ENCODE results near the gene KHDRBS2. TPM values are rescaled to one million over a fixed set of nuclear protein-coding genes. Genes with fewer than 3 reads are reported as not detected.

The KHDRBS2 gene
- total RNA-seq, 1 donor from 2014 or later = 10.9 TPM

DNA sequence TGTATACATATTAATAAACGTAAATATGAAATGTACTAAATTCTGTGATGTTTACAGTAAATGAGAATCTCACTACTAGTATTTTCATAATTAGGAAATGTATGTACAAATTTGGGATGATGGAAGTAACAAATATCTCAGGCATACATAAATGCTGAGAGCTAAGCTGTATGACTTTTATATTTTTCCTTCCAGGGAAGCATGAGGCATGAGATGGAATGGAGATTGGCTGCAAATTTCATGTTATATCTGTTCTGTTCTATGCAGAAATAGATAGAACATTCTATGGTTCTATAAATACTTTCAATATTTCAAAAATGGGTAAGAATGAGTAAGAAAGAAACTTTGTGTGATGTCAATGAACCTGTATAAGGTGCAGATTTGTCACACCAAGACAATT, 335.2 kb downstream of the KHDRBS2 start:
- Histone ChIP-seq H3K9me3 (no peaks in the 10 kb centered on the region), H3K27ac (no peak overlapping the region), H3K4me3 (no peak overlapping the region), H3K36me3 (no peaks in the 10 kb centered on the region), H3K27me3 (ENCODE audit: low read depth) (no peaks in the 10 kb centered on the region), H3K4me1 (no peaks in the 10 kb centered on the region)
- no peak for DNase-seq
- TF ChIP-seq, protein P1, sequence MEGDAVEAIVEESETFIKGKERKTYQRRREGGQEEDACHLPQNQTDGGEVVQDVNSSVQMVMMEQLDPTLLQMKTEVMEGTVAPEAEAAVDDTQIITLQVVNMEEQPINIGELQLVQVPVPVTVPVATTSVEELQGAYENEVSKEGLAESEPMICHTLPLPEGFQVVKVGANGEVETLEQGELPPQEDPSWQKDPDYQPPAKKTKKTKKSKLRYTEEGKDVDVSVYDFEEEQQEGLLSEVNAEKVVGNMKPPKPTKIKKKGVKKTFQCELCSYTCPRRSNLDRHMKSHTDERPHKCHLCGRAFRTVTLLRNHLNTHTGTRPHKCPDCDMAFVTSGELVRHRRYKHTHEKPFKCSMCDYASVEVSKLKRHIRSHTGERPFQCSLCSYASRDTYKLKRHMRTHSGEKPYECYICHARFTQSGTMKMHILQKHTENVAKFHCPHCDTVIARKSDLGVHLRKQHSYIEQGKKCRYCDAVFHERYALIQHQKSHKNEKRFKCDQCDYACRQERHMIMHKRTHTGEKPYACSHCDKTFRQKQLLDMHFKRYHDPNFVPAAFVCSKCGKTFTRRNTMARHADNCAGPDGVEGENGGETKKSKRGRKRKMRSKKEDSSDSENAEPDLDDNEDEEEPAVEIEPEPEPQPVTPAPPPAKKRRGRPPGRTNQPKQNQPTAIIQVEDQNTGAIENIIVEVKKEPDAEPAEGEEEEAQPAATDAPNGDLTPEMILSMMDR (IDR thresholded peaks at IDR 0.05) = no peak
- intact Hi-C loops (cut with DNase I) = no loop called here
- ATAC-seq = no peak

DNA sequence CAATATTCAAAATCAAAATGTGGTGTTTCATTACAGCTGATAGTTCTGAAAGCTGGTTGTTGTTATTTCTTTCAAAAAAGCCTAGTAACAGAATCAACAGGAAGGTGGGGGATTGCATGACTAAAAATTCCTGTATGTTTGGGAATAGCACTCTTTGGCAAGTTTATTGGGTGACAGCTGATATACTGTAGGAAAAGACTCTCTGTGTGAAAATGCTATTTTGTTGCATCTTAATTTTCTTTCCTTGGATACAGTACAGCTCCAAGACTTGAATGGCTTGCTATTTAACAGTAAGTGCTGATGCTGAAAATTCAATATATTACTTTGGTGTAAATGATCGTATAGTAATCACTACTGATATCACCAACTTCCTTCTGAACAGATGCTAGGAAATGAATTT, 336.1 kb downstream of the KHDRBS2 start:
- no peak for DNase-seq
- intact Hi-C loops (cut with DNase I) = no loop called here

DNA sequence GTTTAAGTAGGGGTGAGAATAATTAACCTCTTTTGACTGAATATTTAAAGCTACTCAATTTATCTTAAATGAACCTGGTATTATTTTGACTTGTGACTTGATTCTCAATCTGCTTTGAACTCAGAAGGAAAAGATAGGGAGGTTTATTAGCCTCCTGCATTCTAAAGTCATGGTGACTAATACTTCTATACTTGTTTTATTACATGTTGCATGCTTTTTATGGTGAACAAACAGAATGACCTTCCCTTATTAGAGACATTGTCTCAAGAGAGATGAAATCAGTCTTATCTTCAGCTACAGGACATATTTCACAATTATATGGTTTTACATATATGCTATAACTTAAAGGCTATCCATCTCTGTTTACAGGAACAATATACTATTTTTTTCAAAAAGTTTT, 336.9 kb downstream of the KHDRBS2 start:
- ATAC-seq = no peak
- intact Hi-C loops (cut with DNase I) = no loop called here
- H3K4me1 ChIP-seq = no peaks in the 10 kb centered on the region
- H3K9me3 ChIP-seq = no peaks in the 10 kb centered on the region
- DNase-seq = no peak
- TF ChIP-seq, protein P1 (IDR thresholded peaks at IDR 0.05) = no peak
- H3K27me3 ChIP-seq (ENCODE audit: low read depth) = no peaks in the 10 kb centered on the region
- H3K4me3 ChIP-seq = no peak overlapping the region
- no peaks in the 10 kb centered on the region for H3K36me3 ChIP-seq
- H3K27ac ChIP-seq = no peak overlapping the region

More for the DNA sequence above, 336.1 kb downstream of the KHDRBS2 start:
- TF ChIP-seq, protein P1 (IDR thresholded peaks at IDR 0.05) = no peak
- Histone ChIP-seq H3K27ac (no peak overlapping the region), H3K27me3 (ENCODE audit: low read depth) (no peaks in the 10 kb centered on the region), H3K36me3 (no peaks in the 10 kb centered on the region), H3K4me1 (no peaks in the 10 kb centered on the region), H3K9me3 (no peaks in the 10 kb centered on the region), H3K4me3 (no peak overlapping the region)
- ATAC-seq = no peak

DNA sequence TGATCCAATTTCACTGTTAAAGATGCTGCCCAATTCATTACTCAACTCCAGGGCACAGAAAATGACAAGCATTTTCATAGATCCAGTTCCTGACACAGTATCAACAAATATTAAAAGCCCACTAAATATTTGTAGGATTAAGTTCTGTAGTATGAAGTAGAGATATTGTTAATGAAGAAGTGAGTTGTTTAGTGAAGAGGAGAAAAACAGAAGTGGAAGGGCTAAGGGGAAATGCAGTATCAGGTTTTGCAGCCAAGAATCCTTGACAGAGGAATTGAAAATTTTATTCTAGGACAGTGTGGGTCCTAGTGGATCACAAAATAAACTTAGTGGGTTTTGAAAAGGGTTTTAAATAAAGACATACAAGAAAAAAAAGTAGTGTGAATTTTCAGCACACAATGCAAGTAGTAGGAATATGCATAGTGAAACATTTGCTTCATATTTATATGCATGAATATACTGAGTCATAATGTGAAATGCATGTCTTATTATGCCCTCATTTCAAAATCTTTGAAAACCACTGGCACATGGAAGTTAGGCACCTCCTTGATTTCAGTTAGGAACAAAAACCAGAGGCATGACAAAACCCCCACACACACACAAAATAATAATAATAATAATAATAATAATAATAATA, 338.6 kb downstream of the KHDRBS2 start:
- H3K4me1 ChIP-seq = no peaks in the 10 kb centered on the region
- no peaks in the 10 kb centered on the region for H3K27me3 ChIP-seq (ENCODE audit: low read depth)
- no peaks in the 10 kb centered on the region for H3K9me3 ChIP-seq
- no peak for DNase-seq
- intact Hi-C loops (cut with DNase I) = no loop called here
- no peak overlapping the region for H3K27ac ChIP-seq
- no peak overlapping the region for H3K4me3 ChIP-seq
- no peaks in the 10 kb centered on the region for H3K36me3 ChIP-seq
- no peak for ATAC-seq
- TF ChIP-seq, protein P1 (IDR thresholded peaks at IDR 0.05) = no peak

DNA sequence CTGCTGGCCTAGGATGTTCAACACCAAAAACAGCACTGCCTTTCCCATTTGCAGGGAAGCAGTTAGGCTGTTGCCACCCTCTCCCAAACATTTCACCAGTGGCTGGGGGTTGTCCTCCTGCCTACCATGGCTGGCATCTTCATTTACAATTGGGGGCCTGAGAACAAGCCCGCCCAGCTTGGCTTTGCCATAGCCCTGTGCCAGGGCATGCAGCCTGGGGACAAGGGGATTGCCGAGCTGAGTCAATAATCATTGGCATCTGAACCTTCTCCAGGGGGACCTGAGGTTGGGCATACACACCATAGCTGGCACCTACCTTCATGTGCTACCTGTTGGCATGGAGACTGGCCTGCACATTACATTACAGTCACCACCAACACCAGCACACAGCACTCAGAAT, 345.1 kb downstream of the KHDRBS2 start:
- H3K36me3 ChIP-seq = no peaks in the 10 kb centered on the region
- H3K4me3 ChIP-seq = no peak overlapping the region
- TF ChIP-seq, protein P1 (IDR thresholded peaks at IDR 0.05) = no peak
- no peak overlapping the region for H3K27ac ChIP-seq
- H3K9me3 ChIP-seq = no peaks in the 10 kb centered on the region
- no peaks in the 10 kb centered on the region for H3K4me1 ChIP-seq
- intact Hi-C loops (cut with DNase I) = no loop called here
- ATAC-seq = no peak
- no peaks in the 10 kb centered on the region for H3K27me3 ChIP-seq (ENCODE audit: low read depth)
- peak; percentile 20 for DNase-seq
